ENCODE data around the gene WDR89. TPM values are rescaled to one million over a fixed set of nuclear protein-coding genes. Genes with fewer than 3 reads are reported as not detected.

The WDR89 gene
- total RNA-seq, 1 donor from 2014 or later = 7.7 TPM

GRCh38 chr14:63573581-63573980 is 68.1 kb downstream of the WDR89 start:
- H3K4me3 ChIP-seq (ENCODE audit: low read depth, low read length) = no peak overlapping the region
- DNase-seq (ENCODE audit: low read depth) = no peak
- TF ChIP-seq CTCF (conservative IDR thresholded peaks at IDR 0.05; ENCODE audit: low read depth, low read length) = no peak

DNA sequence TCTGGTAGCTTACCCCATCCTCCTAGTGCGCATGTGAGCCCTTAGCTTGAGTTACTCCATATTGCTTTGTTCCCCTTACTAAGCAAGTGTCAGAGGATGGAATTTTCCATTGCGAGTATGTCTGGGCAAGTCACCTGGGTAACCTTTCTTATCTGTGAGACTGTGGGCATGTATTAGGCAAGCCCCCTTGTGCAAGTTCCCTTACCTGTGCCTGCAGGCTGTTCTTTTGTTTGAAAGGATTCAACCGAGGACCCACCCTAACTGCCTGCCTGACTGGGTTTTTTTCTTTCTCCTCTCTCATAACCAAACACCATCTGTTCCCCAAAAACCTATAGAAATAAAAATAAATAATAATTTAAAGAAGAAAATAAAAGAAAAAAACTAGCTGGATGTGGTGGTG is 76.2 kb downstream of the WDR89 start:
- no peak for DNase-seq (ENCODE audit: low read depth)
- no peak overlapping the region for H3K4me3 ChIP-seq (ENCODE audit: low read depth, low read length)
- TF ChIP-seq CTCF (conservative IDR thresholded peaks at IDR 0.05; ENCODE audit: low read depth, low read length) = no peak

DNA sequence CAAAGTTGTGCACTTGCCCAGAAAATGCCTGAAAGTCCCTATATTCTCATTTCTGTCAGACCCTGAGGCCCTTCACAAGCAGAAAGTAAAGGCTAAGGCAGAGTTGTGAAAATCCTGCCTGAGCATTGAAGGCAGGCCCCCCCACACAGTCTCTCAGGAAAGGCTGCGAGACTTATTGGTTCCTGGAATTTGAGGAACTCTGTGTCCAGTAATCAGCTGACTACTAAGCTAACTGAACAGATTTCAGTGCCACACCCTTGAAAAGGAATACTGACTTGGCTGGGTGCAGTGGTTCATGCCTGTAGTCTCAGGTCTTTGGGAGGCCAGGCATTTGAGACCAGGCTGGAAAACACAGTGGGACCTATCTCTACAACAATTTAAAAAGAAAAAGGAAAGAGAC is 77.4 kb downstream of the WDR89 start:
- TF ChIP-seq CTCF (conservative IDR thresholded peaks at IDR 0.05; ENCODE audit: low read depth, low read length) = no peak
- DNase-seq (ENCODE audit: low read depth) = no peak
- no peak overlapping the region for H3K4me3 ChIP-seq (ENCODE audit: low read depth, low read length)

DNA sequence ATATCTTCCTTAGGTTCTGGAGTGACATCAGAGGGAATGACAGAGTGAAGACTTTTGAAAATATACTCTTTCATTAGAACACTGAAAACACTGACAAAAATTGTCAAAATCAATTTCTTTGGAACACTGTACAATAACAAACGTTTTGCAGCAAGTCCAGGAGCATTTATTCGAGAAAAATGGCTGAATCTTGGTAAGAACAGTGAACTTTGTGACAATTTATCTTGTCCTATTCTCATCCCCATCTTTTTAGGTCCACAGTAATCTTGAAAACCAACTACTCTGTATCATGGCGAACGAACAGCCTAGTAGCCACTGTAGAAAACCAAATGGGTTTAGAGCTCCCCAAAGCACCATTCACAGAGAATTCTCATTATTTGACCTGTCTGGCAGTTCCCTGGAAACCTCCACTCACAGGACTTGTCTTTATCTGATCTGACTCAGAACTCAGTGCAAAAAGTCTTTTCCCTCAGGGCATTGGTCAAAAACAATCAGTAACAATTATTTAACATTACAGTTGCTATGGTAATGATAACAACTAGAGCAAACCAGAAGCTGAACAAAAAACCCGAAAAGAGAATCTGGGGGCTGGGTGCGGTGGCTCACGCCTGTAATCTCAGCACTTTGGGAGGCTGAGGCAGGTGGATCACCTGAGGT is 78.2 kb downstream of the WDR89 start:
- TF ChIP-seq CTCF (conservative IDR thresholded peaks at IDR 0.05; ENCODE audit: low read depth, low read length) = no peak
- H3K4me3 ChIP-seq (ENCODE audit: low read depth, low read length) = no peak overlapping the region
- no peak for DNase-seq (ENCODE audit: low read depth)

- no peak overlapping the region for H3K4me3 ChIP-seq (ENCODE audit: low read depth, low read length)
- TF ChIP-seq CTCF (conservative IDR thresholded peaks at IDR 0.05; ENCODE audit: low read depth, low read length) = no peak
- DNase-seq (ENCODE audit: low read depth) = no peak
Measured at GRCh38 chr14:63562405-63562804, 79.3 kb downstream of the WDR89 start.

DNA sequence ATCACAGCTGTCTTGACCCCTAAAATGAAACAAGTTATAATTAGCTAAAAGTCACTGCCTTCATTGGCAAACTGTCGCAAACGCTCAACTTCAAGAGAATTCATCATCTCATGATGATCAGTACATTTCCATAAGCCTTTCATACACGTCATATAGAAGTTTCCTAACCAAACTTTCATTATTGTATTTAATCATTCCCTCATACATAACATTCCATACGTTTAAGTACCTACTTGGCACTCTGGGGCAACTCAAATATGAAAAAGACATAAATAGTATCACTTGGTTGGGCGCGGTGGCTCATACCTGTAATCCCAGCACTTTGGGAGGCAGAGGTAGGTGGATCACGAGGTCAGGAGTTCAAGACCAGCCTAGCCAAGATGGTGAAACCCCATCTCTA is 86.1 kb downstream of the WDR89 start:
- H3K4me3 ChIP-seq (ENCODE audit: low read depth, low read length) = no peak overlapping the region
- no peak for TF ChIP-seq CTCF (conservative IDR thresholded peaks at IDR 0.05; ENCODE audit: low read depth, low read length)
- DNase-seq (ENCODE audit: low read depth) = no peak

- DNase-seq (ENCODE audit: low read depth) = no peak
- no peak overlapping the region for H3K4me3 ChIP-seq (ENCODE audit: low read depth, low read length)
- no peak for TF ChIP-seq CTCF (conservative IDR thresholded peaks at IDR 0.05; ENCODE audit: low read depth, low read length)
Measured at GRCh38 chr14:63551332-63551731, 90.3 kb downstream of the WDR89 start.

Data from epithelial cell of proximal tubule (primary cell).